B cell (primary cell): Measurements from ENCODE around the gene STX8. TPM values are rescaled to one million over a fixed set of nuclear protein-coding genes. Genes with fewer than 3 reads are reported as not detected.

Experiments used
- ATAC-seq: fragments of 200-7000 bp; cut with Tn5 transposase; one replicate; pipeline ENCODE4 v1.10.0; 2021; ENCODE audit warnings: low read depth, mild to moderate bottlenecking, moderate number of reproducible peaks, moderate library complexity
- CTCF ChIA-PET: fragments of 350-600 bp; sonication (Branson Sonifier 250); formaldehyde crosslinking; loops from one replicate; lab custom pipeline; 2021; ENCODE audit warnings: antibody characterized with exemption, inconsistent platforms; lab: Charles Lee
- POLR2A ChIA-PET: fragments of 350-600 bp; sonication (Branson Sonifier 250); formaldehyde crosslinking; loops from one replicate; lab custom pipeline; 2021; ENCODE audit warnings: antibody characterized with exemption; lab: Charles Lee
- DNase-seq: peaks from one replicate; pipeline ENCODE4 v3.0.0; 2013
- H2AFZ ChIP-seq: 2 replicates; pipeline ENCODE4 v1.6.1; 2012; ENCODE audit warnings: mild to moderate bottlenecking, low read depth, low read length; ENCODE audit not compliant: insufficient read depth, poor library complexity, severe bottlenecking
- H3K27ac ChIP-seq, 2 donors: 1 replicate in 1 of 2; 2 replicates in 1 of 2; pipeline ENCODE4 v1.5.1; 2012 to 2013; ENCODE audit warnings: low read length in 2 of 2, mild to moderate bottlenecking in 2 of 2, moderate library complexity in 1 of 2
- H3K27me3 ChIP-seq, 4 experiments: fragments of 200-600 bp in 1 of 4; sonication (generic) in 1 of 4; replicated peaks in 1 of 4; 1 replicate in 2 of 4; 2 replicates in 2 of 4; pipeline versions ENCODE4 v1.6.1 to v1.7.0; 2013 to 2016; ENCODE audit warnings: low read length in 3 of 4, mild to moderate bottlenecking in 2 of 4, mixed read lengths in 1 of 4, moderate library complexity in 1 of 4; ENCODE audit not compliant: insufficient read depth in 4 of 4, control insufficient read depth in 3 of 4; ENCODE audit errors: control extremely low read depth in 1 of 4
- H3K36me3 ChIP-seq, 2 experiments: replicated peaks in 1 of 2; 1 replicate in 1 of 2; 2 replicates in 1 of 2; pipeline versions ENCODE4 v1.6.1 to v1.7.1; 2013; ENCODE audit warnings: low read length in 1 of 2; ENCODE audit not compliant: insufficient read depth in 2 of 2, control insufficient read depth in 1 of 2; ENCODE audit errors: control extremely low read depth in 1 of 2, extremely low read depth in 1 of 2
- H3K4me1 ChIP-seq, 2 donors: fragments of 200-600 bp in 1 of 2; sonication (generic) in 1 of 2; 1 replicate in 1 of 2; 2 replicates in 1 of 2; pipeline versions ENCODE4 v1.5.1 to v1.6.1; 2013 to 2017; ENCODE audit warnings: low read length in 2 of 2; ENCODE audit not compliant: control insufficient read depth in 2 of 2, insufficient read depth in 2 of 2
- H3K4me2 ChIP-seq: replicated peaks from 2 replicates; pipeline ENCODE3; 2012; ENCODE audit warnings: mild to moderate bottlenecking, low read depth, low read length; ENCODE audit not compliant: poor library complexity, severe bottlenecking
- H3K4me3 ChIP-seq, 5 experiments: fragments of 200-600 bp in 1 of 5; sonication (generic) in 1 of 5; 1 replicate in 3 of 5; 2 replicates in 2 of 5; pipeline versions ENCODE4 v1.5.1 to v1.7.0; 2011 to 2016; ENCODE audit warnings: low read length in 4 of 5, mild to moderate bottlenecking in 4 of 5, low read depth in 2 of 5, control low read depth in 1 of 5, moderate library complexity in 1 of 5; ENCODE audit not compliant: insufficient read depth in 1 of 5; ENCODE audit errors: control extremely low read depth in 1 of 5, extremely low read depth in 1 of 5
- H3K79me2 ChIP-seq: fragments of 200-600 bp; sonication (generic); one replicate; pipeline ENCODE4 v1.6.0; 2016; ENCODE audit warnings: low read length; ENCODE audit not compliant: control insufficient read depth, insufficient read depth
- H3K9ac ChIP-seq: fragments of 200-600 bp; sonication (generic); 2 replicates; pipeline ENCODE4 v1.6.1; 2017; ENCODE audit warnings: mild to moderate bottlenecking, low read length, moderate library complexity
- H3K9me3 ChIP-seq, 3 donors: one replicate each; pipeline versions ENCODE4 v1.6.1 to v1.7.1; 2013; ENCODE audit warnings: low read length in 2 of 3; ENCODE audit not compliant: control insufficient read depth in 2 of 3, insufficient read depth in 1 of 3; ENCODE audit errors: control extremely low read depth in 1 of 3
- H4K20me1 ChIP-seq: 2 replicates; pipeline ENCODE4 v1.6.0; 2012; ENCODE audit warnings: mild to moderate bottlenecking, low read length; ENCODE audit not compliant: insufficient read depth, control insufficient read depth, poor library complexity, severe bottlenecking
- H3K27ac Mint-ChIP-seq: one replicate; pipeline ENCODE4 v1.8.0; 2021; ENCODE audit warnings: mixed read lengths
- H3K27me3 Mint-ChIP-seq: one replicate; pipeline ENCODE4 v1.8.0; 2021; ENCODE audit warnings: mixed read lengths
- H3K4me1 Mint-ChIP-seq: one replicate; pipeline ENCODE4 v1.8.0; 2021; ENCODE audit warnings: mixed read lengths
- H3K4me3 Mint-ChIP-seq: one replicate; pipeline ENCODE4 v1.8.0; 2021; ENCODE audit warnings: mixed read lengths
- H3K9me3 Mint-ChIP-seq: one replicate; pipeline ENCODE4 v1.8.0; 2022; ENCODE audit warnings: mixed read lengths; ENCODE audit not compliant: insufficient read depth
- CTCF ChIP-seq: fragments of 200-600 bp; IDR thresholded peaks from one replicate; pipeline ENCODE4 v1.8.0; 2022; ENCODE audit warnings: antibody characterized with exemption, mild to moderate bottlenecking
- EZH2 ChIP-seq: IDR thresholded peaks from 2 replicates; pipeline ENCODE4 v1.6.1; 2012; ENCODE audit warnings: borderline replicate concordance, low read depth, mild to moderate bottlenecking, moderate library complexity, low read length; ENCODE audit not compliant: insufficient read depth, poor library complexity, severe bottlenecking
- WGBS: methylation state at CpG from one replicate; pipeline ENCODE4 v1.1.5; 2013; ENCODE audit warnings: missing lambda C conversion rate; ENCODE audit not compliant: insufficient coverage; 5-methylcytosine and 5-hydroxymethylcytosine counted together
- intact Hi-C: fragments of 100-400 bp; cut with micrococcal nuclease; formaldehyde crosslinking; loops from one replicate; pipeline ENCODE4 v1.10.0; 2022
- polyA plus RNA-seq: library from polyadenylated mRNA; depleted of rRNA; stranded (reverse); fragments of >200 nt; gene quantifications from 2 replicates; pipeline ENCODE4 v1.2.3, GENCODE V29; 2012
- total RNA-seq, 2 donors: library from RNA; stranded (reverse); fragments of 120-200 nt in 1 of 2; gene quantifications; 1 replicate in 1 of 2; 2 replicates in 1 of 2; pipeline versions ENCODE4 v1.2.3 to v1.2.4, GENCODE V29; 2013 to 2022

STX8 gene
- total and polyA plus RNA-seq, 2 donors (not counting 1 experiment from before 2014, with no cell fraction given) = 35.8 to 61.5 TPM

GRCh38 chr17:9484789-9485188 lies 90.8 kb downstream of the STX8 start:
- no peaks in the 10 kb centered on the region for H3K9me3 Mint-ChIP-seq
- ATAC-seq (no peak), DNase-seq (no peak)
- no peaks in the 10 kb centered on the region for H3K9me3 ChIP-seq
- no peaks in the 10 kb centered on the region for H3K27me3 ChIP-seq
- H3K4me2 ChIP-seq = no peak overlapping the region
- ChIA-PET CTCF (no interaction called here), POLR2A (no interaction called here)
- 100% methylated on average over 2 of the region's 2 CpGs for WGBS
- no peak for TF ChIP-seq EZH2
- no peak for TF ChIP-seq CTCF
- H3K4me1 Mint-ChIP-seq = no peaks in the 10 kb centered on the region
- no peak overlapping the region for H3K27ac Mint-ChIP-seq
- H3K4me1 ChIP-seq = no peaks in the 10 kb centered on the region
- H3K9ac ChIP-seq = no peak overlapping the region
- no peak overlapping the region for H3K4me3 ChIP-seq
- H3K4me3 Mint-ChIP-seq = no peak overlapping the region
- H2AFZ ChIP-seq = no peak overlapping the region
- no peaks in the 10 kb centered on the region for H4K20me1 ChIP-seq
- H3K27me3 Mint-ChIP-seq = no peaks in the 10 kb centered on the region
- intact Hi-C loops = no loop called here
- peaks cover 0 to 3% of the 10 kb centered on the region in 2 experiments for H3K36me3 ChIP-seq
- no peak overlapping the region for H3K27ac ChIP-seq
- H3K79me2 ChIP-seq = no peaks in the 10 kb centered on the region

- DNase-seq (no peak), ATAC-seq (no peak)
- no peak overlapping the region for H3K27ac ChIP-seq
- no peaks in the 10 kb centered on the region for H3K27me3 ChIP-seq
- no peak overlapping the region for H2AFZ ChIP-seq
- no peaks in the 10 kb centered on the region for H4K20me1 ChIP-seq
- no peaks in the 10 kb centered on the region for H3K4me1 Mint-ChIP-seq
- H3K4me2 ChIP-seq = no peak overlapping the region
- H3K36me3 ChIP-seq = no peaks in the 10 kb centered on the region
- H3K4me3 ChIP-seq = no peak overlapping the region
- no peaks in the 10 kb centered on the region for H3K79me2 ChIP-seq
- intact Hi-C loops = no loop called here
- no peaks in the 10 kb centered on the region for H3K9me3 ChIP-seq
- WGBS = 100% methylated on average over 3 of the region's 4 CpGs
- H3K4me1 ChIP-seq = no peaks in the 10 kb centered on the region
- no peak overlapping the region for H3K9ac ChIP-seq
- TF ChIP-seq CTCF (no peak), EZH2 (no peak)
- H3K27ac Mint-ChIP-seq = no peak overlapping the region
- ChIA-PET CTCF (interaction anchor here (0.5 kb wide), 1 partner anchor 26 kb away, joined by 4 read pairs; no protein-coding TSS in a partner anchor), POLR2A (no interaction called here)
- H3K27me3 Mint-ChIP-seq = no peaks in the 10 kb centered on the region
- no peak overlapping the region for H3K4me3 Mint-ChIP-seq
- H3K9me3 Mint-ChIP-seq = no peaks in the 10 kb centered on the region
These were observed 95.7 kb downstream of the STX8 start for GRCh38 chr17:9479964-9480363.
